Amniotic epithelial cell (primary cell): ENCODE results near the gene INPP5F.
"Not testable (repeated sequence)": the region's sequence is repeated elsewhere in the genome, so short reads cannot be mapped to it uniquely, and the experiment has no call there.

ENCODE experiments used
- DNase-seq: peaks from one replicate; pipeline ENCODE4 v3.0.0-alpha.2; 2010; ENCODE audit warnings: low read depth

The INPP5F gene

DNA sequence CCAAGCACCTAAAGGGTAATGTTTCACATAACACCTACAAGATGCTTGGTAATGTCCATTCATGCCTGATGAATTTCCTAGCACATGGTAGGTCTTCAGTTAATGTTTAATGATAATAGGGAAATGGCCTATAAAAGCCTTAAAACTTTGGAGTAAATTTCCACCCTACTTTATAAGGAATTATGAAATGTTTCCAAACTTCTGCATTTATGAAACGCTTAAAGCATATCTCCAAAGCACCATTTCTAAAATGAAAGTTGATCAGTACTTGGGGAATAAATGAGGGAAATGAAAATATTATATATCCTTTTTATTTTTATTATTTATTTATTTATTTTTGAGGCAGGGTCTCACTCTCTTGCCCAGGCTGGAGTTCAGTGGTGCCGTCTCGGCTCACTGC is 51.8 kb downstream of the INPP5F start:
- DNase-seq = no peak

DNA sequence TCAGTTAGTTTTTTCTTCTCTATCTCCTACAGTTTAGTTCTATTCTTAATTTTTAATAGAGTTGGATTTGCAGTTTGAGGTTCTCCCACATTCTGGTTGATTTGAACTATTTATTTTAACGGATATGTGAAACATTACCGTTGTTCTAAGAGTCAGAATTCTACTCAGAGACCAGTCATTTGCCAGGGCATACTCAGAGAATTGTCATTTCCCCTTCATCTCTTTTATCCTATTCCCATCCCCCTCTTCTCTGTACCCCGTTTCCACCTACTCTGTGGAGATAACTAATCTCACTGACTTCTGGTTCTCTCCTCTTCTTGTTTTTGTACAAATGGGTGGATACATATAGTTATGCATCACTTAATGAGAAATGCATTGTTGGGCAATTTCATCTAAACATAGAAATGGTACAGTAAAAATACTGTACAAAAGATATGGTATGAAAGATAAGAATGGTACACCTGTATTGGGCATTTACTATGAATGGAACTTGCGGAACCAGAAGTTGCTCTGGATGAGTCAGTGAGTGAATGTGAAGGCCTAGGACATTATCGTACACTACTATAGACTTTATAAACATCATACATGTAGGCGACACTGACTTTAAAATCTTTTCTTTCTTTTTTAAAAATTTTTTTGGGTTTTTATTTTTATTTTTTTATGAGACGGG is 53.1 kb downstream of the INPP5F start:
- DNase-seq = no peak

DNA sequence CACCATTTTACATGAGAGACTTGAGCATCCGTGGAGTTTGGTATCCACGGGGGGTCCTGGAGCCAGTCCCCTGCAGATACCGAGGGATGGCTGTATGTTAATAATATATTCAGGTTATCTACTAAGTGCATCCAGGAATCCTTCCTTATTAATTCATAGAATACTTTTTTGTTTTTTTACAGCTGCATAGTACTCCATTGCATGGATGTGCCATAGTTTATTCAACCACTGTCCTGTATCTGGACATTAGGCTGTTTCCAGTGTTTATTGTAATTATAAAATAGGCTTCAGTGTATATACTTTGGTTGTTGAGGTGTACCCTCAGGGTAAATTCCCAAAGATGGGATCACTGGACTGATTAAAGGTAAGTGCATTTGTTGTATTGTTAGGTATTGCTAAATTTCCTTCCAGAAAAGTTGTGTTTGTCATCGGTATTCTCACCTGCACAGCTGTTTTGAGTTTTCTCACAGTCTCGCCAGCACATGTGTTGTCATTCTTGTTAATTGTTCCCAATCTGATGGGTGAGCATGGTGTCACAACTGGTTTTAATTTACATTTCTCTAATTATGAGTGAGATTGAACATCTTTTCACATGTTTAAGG is 55.1 kb downstream of the INPP5F start:
- no peak for DNase-seq

DNA sequence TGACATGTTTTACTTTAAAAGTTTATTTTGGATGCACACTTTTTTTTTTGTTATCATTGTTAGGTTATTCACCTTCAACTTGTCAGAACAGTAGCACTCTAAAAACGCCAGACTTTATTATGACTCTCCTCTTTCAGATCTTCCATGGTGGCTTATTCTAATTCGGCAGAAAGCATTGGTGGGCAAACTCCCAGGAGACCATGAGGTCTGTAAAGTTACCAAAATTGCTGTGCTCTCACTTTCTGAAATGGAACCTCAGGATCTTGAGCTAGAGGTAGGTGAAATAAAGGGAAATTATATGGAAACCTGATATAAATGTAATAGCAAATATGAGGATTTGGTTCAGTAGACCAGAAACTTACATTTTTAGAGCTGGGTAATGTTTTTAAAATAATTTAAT is 55.6 kb downstream of the INPP5F start:
- DNase-seq = no peak

DNA sequence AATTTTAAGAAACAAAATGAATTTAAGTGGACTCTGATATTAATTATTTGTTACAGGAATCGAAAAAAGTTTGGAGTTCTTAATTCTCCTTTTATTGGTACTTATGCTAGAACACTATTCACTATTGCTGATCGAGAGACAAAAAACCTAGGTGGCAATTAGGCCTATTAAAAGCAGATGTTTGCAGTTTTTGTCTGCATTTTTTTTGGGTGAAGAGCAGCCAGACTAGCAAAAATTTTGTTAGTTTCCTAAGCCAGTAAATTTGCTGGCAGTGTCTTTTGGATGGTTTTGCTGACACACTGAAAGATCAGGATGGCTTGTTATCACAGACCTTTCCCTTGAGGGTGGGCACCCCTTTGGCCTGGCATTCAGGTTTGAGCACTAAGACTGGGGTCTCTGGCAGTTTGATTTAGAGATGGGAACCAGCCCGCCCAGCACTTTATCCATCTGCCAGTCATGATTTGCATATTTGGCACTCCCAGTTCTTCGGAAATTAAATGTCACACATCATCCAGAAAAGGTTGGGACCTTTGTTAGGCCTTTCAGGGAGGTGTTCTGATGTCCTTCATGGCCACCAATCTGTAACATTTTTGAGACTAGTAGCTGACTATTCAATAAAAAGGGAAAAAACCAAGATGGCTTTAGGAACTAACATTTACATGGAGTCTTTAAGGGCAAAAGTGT is 57.3 kb downstream of the INPP5F start:
- no peak for DNase-seq

DNA sequence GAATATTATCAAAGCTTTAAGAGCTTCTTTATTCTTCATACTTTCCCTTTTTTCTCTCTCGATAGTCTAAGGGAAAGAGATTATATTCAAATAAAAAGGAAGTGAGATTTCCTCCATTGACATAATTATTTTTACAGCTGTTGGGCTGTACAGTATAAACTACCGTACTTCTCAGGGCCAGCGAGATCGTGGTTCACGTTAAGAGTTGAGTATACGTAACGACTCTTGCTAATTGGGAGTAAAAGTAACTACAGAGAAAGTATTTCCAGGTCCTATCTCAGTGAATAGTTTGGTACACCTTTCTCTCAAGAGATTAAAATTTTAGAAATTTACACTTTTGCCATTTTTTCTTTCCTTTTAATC is 57.8 kb downstream of the INPP5F start:
- no peak for DNase-seq

DNA sequence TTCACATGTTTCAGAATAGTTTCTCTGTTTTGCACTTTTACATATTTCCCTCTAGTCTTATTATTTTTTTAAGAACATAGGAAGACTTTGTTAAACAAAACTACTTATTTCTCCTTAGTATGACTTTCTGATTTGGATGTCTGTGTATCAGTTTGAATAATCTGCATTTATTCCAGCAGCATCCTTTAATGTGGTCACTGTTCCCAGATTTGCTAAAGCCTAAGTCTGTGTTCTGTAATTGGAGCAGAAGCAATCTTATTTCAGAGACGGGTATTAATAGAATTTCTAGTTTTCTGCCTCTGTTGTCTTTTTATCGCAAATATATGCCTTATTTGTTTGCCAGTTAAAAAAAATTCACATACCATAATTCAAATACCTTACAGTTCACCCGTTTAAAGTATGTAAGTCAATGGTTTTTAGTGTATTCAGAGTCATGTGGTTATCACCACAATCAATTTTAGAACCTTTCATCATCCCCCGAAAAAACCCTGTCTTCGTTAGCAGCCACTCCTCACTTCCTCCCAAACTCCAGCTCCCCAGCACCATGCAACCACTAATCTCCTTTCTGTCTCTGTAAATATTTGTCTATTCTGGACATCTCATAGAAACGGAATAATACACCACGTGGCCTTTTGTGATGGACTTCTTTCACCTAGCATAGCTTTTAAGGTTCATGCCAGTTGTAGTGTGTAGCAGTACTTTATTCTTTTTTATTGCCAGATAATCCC is 58.7 kb downstream of the INPP5F start:
- peak; percentile 75 for DNase-seq

DNA sequence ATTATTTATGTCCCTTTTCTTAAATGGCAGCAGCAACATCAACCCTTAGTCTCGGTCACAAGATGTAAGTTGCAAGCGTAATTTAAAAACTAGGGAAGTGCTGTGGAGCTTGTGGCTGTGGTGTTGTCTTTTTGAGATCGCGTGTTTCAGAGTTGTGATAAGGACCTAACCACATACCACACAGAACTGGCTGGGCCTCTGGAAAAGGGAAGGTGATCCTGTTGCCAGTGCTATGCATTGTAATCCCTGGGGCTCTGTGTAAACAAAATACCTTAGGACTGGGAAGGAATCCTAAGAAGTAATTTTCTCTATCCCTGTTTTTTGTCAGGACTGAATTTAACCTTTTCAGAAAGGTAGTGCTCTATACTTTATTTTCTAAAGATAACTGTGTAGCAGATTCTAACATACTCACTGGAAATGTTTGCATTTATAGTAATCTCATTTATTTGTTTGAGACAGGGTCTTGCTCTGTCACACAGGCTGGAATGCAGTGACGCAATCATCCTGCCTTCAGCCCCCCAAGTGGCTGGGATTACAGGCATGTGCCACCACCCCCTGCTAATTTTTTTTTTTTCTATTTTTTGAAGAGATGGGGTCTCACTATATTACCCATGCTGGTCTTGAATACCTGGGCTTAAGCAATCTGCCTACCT is 60.4 kb downstream of the INPP5F start:
- DNase-seq = peak; percentile 96

DNA sequence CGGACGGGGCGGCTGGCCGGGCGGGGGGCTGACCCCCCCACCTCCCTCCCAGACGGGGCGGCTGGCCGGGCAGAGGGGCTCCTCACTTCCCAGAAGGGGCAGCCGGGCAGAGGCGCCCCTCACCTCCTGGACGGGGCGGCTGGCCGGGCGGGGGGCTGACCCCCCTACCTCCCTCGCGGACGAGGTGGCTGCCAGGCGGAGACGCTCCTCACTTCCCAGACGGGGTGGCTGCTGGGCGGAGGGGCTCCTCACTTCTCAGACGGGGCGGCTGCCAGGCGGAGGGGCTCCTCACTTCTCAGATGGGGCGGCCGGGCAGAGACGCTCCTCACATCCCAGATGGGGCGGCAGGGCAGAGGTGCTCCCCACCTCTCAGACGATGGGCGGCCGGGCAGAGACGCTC is 69.3 kb downstream of the INPP5F start:
- not testable (repeated sequence) for DNase-seq

DNA sequence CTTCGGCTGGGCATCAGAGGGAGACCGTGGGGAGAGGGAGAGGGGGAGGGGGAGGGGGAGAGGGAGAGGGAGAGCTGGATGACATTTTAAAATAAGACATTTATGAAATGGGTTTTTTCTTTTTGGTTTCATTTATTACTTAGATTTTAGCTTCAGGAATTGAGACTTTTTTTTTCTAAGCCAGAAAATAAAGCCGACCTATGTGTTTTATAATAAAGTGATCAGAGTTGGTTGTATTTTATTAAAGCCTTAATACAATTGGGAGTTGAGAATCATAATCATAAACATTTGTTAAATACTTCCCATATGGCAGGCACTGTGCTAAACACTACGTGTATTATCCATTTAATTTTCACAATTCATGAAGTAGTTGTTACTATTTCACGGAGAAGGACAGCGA is 70.2 kb downstream of the INPP5F start:
- DNase-seq = no peak

DNA sequence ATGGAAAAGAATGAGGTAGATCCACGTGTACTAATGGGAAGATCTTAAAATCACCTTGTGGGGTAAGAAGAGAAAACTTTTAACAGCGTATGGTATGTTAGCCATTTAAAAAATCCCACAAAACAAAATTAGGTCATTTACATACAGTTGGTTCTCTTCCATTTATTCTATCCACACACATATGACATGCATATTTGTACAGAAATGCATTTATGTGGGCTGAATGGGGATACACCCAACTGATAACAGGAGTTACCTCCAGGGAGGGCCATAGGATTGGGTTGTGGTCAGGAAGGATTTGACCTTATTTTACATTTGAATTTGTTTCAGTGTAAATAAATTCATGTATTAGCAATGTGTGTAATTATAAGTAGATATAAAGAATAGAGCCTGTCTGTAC is 75.3 kb downstream of the INPP5F start:
- no peak for DNase-seq

DNA sequence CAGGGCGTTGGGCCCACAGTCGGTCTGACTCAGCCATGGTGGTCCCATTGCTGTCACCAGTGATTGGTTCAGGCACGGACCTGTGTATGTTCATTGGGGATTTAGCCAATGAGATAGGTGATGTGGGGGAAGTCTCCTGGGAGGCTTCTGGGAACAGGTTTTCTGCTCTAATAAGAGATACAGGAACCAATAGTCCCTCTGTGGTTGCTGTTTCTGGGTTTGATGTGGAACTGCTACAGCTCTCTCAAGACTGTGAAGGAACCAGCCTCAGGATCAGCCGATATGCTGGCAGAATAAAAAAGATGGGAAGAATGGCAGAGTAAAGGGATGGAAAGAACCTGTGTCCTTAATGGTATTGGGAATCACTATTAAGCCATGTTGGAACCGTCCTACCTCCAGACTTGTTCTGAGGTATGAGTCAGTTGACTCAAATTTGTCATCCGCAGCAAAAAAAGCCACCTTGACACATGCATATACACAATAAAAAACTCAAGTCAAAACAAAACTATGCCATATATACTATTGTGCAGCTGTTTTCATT is 76.2 kb downstream of the INPP5F start:
- no peak for DNase-seq

DNA sequence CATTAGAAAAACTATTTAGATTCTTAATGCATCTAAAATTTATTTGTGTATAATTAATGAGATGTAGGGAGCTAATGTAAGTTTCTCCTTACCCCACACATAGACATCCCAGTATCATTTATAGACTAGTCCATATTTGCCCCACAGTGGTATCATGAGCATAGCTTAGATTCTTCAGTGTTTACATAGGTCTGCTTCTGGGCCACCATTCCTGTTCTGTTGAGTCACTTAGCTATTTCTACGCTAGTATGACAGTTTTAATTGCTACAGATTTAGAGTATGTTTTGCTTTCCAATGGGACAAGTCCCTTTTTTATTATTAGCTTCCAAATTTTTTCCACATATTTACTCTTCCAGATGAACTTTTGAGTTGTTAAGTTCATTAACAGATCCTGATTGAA is 77.4 kb downstream of the INPP5F start:
- DNase-seq = peak; percentile 50

DNA sequence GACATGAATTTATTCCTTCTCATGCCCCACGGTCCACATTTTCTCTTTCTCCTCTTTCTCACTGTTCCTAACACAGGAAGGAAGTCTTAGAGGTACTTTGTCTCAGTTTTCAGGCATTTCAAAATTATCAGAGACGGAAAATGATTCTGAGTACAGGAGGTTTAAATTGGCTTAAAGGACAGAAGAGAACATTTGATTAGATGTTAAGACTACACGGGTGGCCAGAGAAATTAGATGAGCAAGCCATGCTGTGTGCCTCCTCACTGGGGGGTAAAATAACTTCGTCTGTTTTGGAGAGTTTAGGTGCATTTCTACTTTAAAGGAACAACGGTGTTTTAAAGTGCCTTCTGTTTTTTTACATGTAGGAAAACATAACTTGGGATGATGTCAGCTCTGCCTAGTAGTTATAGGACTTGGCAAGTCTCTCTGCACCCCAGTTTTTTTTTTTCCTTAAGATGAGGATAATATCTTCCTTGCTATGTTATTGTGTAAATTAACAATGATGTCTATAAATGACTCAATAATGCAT is 79.9 kb downstream of the INPP5F start:
- no peak for DNase-seq

DNA sequence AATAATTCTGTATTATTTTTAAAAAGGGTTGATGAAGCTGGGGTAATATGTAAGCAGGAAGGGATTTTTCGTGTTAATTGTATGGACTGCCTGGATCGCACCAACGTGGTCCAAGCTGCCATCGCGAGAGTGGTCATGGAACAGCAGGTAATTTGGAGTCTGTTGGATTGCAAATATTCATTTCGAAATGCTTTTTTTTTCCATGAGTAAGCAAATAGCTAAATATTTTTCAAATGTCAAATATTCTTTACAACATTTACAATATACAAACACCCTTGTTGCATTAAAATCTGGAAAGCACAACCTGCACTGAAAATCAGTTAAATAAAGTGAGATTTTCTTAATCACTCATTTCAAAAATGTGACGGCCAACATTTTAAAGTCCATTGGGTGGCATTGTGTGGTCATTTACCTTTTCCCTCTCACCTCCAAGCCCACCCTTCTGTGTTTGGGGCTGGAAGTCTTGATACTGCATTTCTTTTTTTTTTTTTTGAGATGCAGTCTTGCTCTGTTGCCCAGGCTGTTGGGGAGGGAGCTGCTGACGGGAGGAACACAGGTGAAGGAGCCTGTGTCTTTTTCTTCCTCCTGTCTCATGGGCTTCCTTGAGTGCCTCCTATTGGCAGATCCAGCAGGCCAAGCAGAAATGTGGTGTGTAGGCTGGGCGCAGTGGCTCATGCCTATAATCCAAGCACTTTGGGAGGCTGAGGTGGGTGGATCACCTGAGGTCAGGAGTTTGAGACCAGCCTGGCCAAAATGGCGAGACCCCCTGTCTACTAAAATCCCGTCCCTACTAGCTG is 80.7 kb downstream of the INPP5F start:
- no peak for DNase-seq

DNA sequence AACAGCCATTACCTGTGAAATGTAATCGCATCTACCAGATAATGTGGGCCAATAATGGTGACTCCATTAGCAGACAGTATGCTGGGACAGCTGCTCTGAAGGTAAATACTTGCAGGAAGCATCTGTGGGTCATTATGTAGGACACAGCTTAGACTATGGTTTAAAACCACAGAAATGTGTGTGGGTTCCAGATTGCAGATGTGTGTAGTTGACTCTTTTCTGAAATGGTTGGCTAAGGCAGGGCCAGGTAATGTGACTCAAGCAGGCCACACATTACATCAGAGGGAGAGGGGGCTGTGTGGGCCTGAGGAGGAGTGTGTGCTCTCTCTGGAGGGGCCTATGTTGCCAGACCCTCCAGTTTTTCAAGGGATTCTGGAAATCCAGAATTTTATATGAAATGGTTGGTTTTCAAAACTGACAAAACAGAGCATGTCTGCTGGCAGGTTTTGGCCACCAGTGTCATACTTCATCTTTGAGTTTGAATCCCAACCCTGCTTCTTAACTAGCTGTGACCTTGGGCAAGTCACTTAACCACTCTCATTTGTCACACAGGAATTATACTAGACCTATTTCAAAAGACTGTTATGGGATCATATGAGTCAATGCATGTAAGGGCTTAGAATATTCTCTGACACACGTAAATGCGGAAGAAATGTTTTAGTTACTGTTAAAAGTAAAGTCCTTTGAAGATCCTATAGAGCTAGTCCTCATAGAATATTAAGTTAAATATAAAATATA is 82.3 kb downstream of the INPP5F start:
- peak; percentile 80 for DNase-seq

DNA sequence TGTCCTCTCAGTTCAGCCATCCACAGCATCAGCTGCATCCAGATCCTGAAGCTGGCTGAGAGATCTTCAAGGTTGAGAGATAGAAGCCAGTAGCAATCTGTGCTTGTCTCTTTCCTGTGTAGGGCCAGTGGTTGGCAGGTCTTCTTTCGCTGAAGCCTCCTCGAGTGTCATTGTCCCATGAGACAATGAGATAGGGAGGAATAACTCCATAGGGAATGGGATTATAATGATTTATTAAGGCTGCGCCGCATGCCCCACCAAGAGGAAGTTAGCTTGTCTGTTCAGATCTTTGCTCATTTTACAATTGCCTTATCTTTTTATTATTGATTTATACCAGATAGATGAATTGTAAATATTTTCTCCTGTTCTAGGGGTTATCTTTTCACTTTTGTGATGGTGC is 85.3 kb downstream of the INPP5F start:
- DNase-seq = no peak

DNA sequence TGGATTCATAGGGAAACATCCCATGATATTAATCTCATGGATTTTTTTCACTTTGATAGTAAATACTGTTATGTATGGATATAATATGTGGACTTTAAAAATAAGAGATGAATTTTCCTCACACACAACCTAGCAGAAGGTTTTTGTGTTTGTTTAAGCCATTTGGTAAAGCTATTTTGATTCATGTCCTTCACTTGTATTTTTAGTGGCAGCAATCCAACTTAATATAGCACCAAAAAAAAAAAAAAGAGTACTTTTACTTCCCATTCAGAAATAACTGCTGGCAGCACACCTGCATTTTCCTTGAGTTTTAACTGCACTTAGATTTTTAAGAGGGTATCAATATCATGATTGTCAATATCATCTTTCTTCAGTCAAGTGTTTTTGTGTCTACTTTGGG is 86.8 kb downstream of the INPP5F start:
- no peak for DNase-seq

DNA sequence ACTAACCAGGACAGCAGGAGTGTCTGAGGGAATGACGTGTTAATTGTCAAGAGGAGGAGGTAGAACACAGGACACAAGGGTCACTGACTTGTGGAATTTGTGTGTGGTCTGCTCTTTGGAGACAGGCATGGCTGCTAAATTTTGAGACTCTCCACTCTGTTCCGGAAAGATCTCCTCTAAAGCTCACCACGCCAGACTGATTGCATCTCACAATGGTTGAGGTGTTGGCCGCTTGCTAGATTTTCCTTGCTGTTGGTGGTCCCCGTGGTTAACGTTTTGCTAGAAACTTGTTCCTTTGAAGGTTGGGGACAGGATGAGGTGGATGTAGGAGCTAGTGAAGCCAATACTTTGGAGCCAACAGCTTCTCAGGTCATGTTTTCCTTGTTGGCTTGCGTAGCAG is 89.8 kb downstream of the INPP5F start:
- DNase-seq = no peak
